IMR-90 (cell line): ENCODE results near the gene ITCH. TPM values are rescaled to one million over a fixed set of nuclear protein-coding genes. Genes with fewer than 3 reads are reported as not detected.

Source experiments
- ATAC-seq: fragments of 200-7000 bp; cut with Tn5 transposase; 2 replicates; pipeline ENCODE4 v1.9.1; 2020; ENCODE audit warnings: low read depth, mild to moderate bottlenecking, moderate library complexity
- BruUV-seq: library from RNA; stranded (reverse); fragments of 400-500 nt; replicated peaks from 2 replicates; lab custom pipeline; 2021; lab: Mats Ljungman, UMichigan
- CTCF ChIA-PET: fragments of 300-600 bp; formaldehyde crosslinking; extraction: SDS; loops from one replicate; lab custom pipeline; 2021; ENCODE audit warnings: antibody characterized with exemption; lab: Yijun Ruan, JAX
- POLR2A ChIA-PET: fragments of 300-600 bp; sonication (Branson Sonifier 250); formaldehyde crosslinking; loops from one replicate; lab custom pipeline; 2022; ENCODE audit warnings: antibody characterized with exemption; ENCODE audit not compliant: unreplicated experiment; lab: Charles Lee
- DNase-seq: peaks from one replicate; pipeline ENCODE4 v3.0.0; 2013
- H2AFZ ChIP-seq: replicated peaks from 2 replicates; pipeline ENCODE3; 2013; ENCODE audit warnings: low read length, mild to moderate bottlenecking; ENCODE audit not compliant: poor library complexity
- H2AK5ac ChIP-seq: 2 replicates; pipeline ENCODE4 v1.6.1; 2013; ENCODE audit warnings: low read depth, low read length, inconsistent platforms
- H2AK9ac ChIP-seq: replicated peaks from 2 replicates; pipeline ENCODE3; 2013; ENCODE audit warnings: mild to moderate bottlenecking, low read depth, low read length, moderate library complexity; ENCODE audit not compliant: poor library complexity
- H2BK120ac ChIP-seq: 2 replicates; pipeline ENCODE4 v1.6.1; 2013; ENCODE audit warnings: low read depth, low read length, inconsistent platforms
- H2BK15ac ChIP-seq: 3 replicates; pipeline ENCODE4 v1.6.1; 2013; ENCODE audit warnings: low read depth, low read length, inconsistent platforms
- H2BK20ac ChIP-seq: 2 replicates; pipeline ENCODE4 v1.6.1; 2013; ENCODE audit warnings: low read depth, mild to moderate bottlenecking, inconsistent platforms, low read length, moderate library complexity
- H2BK5ac ChIP-seq: 2 replicates; pipeline ENCODE4 v1.6.1; 2013; ENCODE audit warnings: mild to moderate bottlenecking, low read depth, low read length, inconsistent platforms; ENCODE audit not compliant: poor library complexity, severe bottlenecking
- H3K14ac ChIP-seq: replicated peaks from 2 replicates; pipeline ENCODE4 v1.6.1; 2013; ENCODE audit warnings: low read depth, low read length, inconsistent platforms
- H3K18ac ChIP-seq: 2 replicates; pipeline ENCODE4 v1.6.1; 2013; ENCODE audit warnings: low read depth, low read length, control low read depth
- H3K23ac ChIP-seq: 2 replicates; pipeline ENCODE4 v1.6.1; 2013; ENCODE audit warnings: low read depth, low read length, inconsistent platforms
- H3K27ac ChIP-seq: 2 replicates; pipeline ENCODE4 v1.5.1; 2013; ENCODE audit warnings: mild to moderate bottlenecking, control low read depth, low read length; ENCODE audit not compliant: insufficient read depth
- H3K27me3 ChIP-seq: 2 replicates; pipeline ENCODE4 v1.6.1; 2013; ENCODE audit warnings: low read length; ENCODE audit not compliant: control insufficient read depth, insufficient read depth
- H3K36me3 ChIP-seq: 2 replicates; pipeline ENCODE4 v1.6.1; 2013; ENCODE audit warnings: low read length, mixed read lengths; ENCODE audit not compliant: control insufficient read depth, insufficient read depth
- H3K4ac ChIP-seq: 2 replicates; pipeline ENCODE4 v1.6.1; 2013; ENCODE audit warnings: low read depth, low read length, inconsistent platforms
- H3K4me1 ChIP-seq: 2 replicates; pipeline ENCODE4 v1.6.1; 2013; ENCODE audit warnings: low read length, mixed read lengths; ENCODE audit not compliant: control insufficient read depth, insufficient read depth
- H3K4me2 ChIP-seq: 2 replicates; pipeline ENCODE4 v1.6.1; 2013; ENCODE audit warnings: low read depth, mild to moderate bottlenecking, control low read depth, low read length, moderate library complexity
- H3K4me3 ChIP-seq: 2 replicates; pipeline ENCODE4 v1.5.1; 2013; ENCODE audit warnings: low read depth, mild to moderate bottlenecking, control low read depth, low read length, moderate library complexity; ENCODE audit not compliant: insufficient read depth
- H3K56ac ChIP-seq: 2 replicates; pipeline ENCODE4 v1.6.1; 2013; ENCODE audit warnings: low read length, inconsistent platforms; ENCODE audit not compliant: insufficient read depth; ENCODE audit errors: extremely low read depth
- H3K79me1 ChIP-seq, 2 experiments: 2 replicates each; pipeline ENCODE4 v1.6.1; 2013; ENCODE audit warnings: low read length in 2 of 2, inconsistent platforms in 1 of 2, low read depth in 1 of 2
- H3K9ac ChIP-seq: 2 replicates; pipeline ENCODE4 v1.6.1; 2013; ENCODE audit warnings: low read depth, low read length, control low read depth
- H3K9me1 ChIP-seq: 2 replicates; pipeline ENCODE4 v1.6.1; 2013; ENCODE audit warnings: low read length, inconsistent platforms; ENCODE audit not compliant: insufficient read depth
- H3K9me3 ChIP-seq: 2 replicates; pipeline ENCODE4 v1.6.1; 2013; ENCODE audit warnings: low read length; ENCODE audit not compliant: control insufficient read depth, insufficient read depth
- H4K20me1 ChIP-seq: 2 replicates; pipeline ENCODE4 v1.6.1; 2013; ENCODE audit warnings: low read length, inconsistent platforms; ENCODE audit not compliant: insufficient read depth
- H4K5ac ChIP-seq: 2 replicates; pipeline ENCODE4 v1.6.1; 2013; ENCODE audit warnings: mild to moderate bottlenecking, low read depth, low read length, control low read depth
- H4K8ac ChIP-seq, 2 experiments: 2 replicates each; pipeline ENCODE4 v1.6.1; 2013; ENCODE audit warnings: low read depth in 2 of 2, low read length in 2 of 2, control low read depth in 1 of 2, inconsistent platforms in 1 of 2
- H4K91ac ChIP-seq: 2 replicates; pipeline ENCODE4 v1.6.1; 2013; ENCODE audit warnings: low read depth, low read length, inconsistent platforms; ENCODE audit not compliant: insufficient read depth
- CEBPB ChIP-seq: IDR thresholded peaks from 2 replicates; pipeline ENCODE4 v1.6.1; 2012; ENCODE audit warnings: low read depth, low read length, improper control_type of control experiment
- FOS ChIP-seq: fragments of 150-350 bp; IDR thresholded peaks from 2 replicates; pipeline ENCODE4 v1.6.1; 2016; ENCODE audit warnings: low read depth, low read length
- WGBS, 2 experiments: methylation state at CpG; one replicate each; pipeline versions ENCODE4 v1.1.5 to v1.1.7; 2013; ENCODE audit warnings: missing lambda C conversion rate in 2 of 2; ENCODE audit not compliant: insufficient read length in 1 of 2; ENCODE audit errors: extremely low coverage in 2 of 2; 5-methylcytosine and 5-hydroxymethylcytosine counted together
- dilution Hi-C: fragments of 300-500 bp; cut with HindIII; formaldehyde crosslinking; loops from one replicate; pipeline ENCODE4 v1.14.3; 2018; ENCODE audit warnings: low sequenced_read_pairs; ENCODE audit not compliant: unreplicated experiment
- in situ Hi-C: fragments of 300-500 bp; cut with MboI; formaldehyde crosslinking; loops from 3 replicates; pipeline ENCODE4 v1.14.3; 2019; ENCODE audit warnings: low sequenced_read_pairs, inconsistent platforms, mixed read lengths
- intact Hi-C: fragments of 100-400 bp; cut with micrococcal nuclease; formaldehyde crosslinking; loops from 2 replicates; pipeline ENCODE4 v1.10.0; 2022
- polyA plus RNA-seq, 3 experiments: library from polyadenylated mRNA; depleted of rRNA; stranded (reverse); fragments of >200 nt; gene quantifications; 2 replicates each; pipeline ENCODE4 v1.2.3, GENCODE V29; 2012; ENCODE audit warnings: low replicate concordance in 1 of 3
- total RNA-seq: library from RNA; depleted of rRNA; stranded (reverse); fragments of >200 nt; gene quantifications from 2 replicates; pipeline ENCODE4 v1.2.3, GENCODE V29; 2012
- TF ChIP-seq, protein P1 (sequence below): fragments of 150-350 bp; IDR thresholded peaks from 2 replicates; pipeline ENCODE4 v1.6.1; 2016; ENCODE audit warnings: low read depth, mild to moderate bottlenecking, low read length, moderate library complexity, borderline replicate concordance

Gene ITCH
- total and polyA plus RNA-seq, 2 of the 4 experiments (the other 2 are of a cell fraction), result 12.7 to 94.6 TPM

DNA sequence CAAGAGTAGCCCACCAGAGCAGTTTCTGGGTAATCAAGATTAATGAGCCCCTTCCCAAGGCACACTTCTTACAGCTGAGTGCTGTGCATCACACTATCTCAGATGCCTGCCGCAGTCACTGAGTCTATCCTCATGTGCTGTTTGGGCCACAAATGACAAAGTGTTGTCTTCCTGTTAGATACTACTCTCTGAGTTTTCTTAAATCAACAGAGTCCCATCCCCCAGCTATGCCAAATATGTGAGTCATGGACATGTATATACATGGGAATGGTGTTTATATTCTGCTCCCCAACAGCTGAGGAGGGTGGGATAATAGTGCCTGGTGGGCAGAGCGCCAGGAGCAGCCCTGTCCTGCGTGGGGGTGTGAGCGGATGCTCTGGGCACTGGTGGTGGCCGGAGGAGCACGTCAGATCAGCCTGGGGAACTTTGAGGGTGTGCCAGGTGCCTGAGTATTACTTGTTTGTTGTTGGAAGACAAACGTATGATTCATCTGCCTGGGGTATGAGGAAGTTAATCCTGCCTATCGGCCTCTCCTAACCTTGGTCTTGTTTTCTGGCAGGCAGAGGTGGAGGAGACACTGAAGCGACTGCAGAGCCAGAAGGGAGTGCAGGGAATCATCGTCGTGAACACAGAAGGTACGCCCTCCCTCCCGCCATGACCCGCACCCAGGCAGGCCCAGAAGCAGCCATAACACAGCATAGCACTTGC is 162.8 kb downstream of the ITCH start (continued):
- TF ChIP-seq, protein P1, sequence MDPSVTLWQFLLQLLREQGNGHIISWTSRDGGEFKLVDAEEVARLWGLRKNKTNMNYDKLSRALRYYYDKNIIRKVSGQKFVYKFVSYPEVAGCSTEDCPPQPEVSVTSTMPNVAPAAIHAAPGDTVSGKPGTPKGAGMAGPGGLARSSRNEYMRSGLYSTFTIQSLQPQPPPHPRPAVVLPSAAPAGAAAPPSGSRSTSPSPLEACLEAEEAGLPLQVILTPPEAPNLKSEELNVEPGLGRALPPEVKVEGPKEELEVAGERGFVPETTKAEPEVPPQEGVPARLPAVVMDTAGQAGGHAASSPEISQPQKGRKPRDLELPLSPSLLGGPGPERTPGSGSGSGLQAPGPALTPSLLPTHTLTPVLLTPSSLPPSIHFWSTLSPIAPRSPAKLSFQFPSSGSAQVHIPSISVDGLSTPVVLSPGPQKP, result no peak
- TF ChIP-seq FOS, result peak; percentile 95

DNA sequence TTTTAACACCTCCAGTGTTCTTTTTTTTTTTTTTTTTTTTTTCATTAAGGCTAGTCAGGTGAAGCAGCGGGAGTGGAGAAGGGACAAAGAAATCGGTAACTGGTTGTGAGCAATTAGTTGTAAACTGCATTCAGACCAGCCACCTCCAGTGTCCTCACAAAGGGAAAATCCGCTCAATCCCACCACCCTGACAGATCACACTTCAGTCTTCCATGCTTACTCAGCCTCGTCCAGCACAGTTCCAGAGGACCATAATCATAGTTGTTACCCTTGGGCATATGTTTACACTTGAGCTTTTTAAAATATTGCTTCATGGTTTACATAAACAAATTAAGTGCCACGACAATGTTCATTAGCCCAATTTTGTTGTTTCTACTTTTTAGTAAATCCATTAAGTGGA is 163.4 kb downstream of the ITCH start:
- no peaks in the 10 kb centered on the region for H3K27me3 ChIP-seq
- peaks cover 46% of the 10 kb centered on the region for H3K4me1 ChIP-seq
- WGBS, 2 experiments, result 0% methylated on average over 1 of the region's 5 CpGs; no CpG with 5 or more reads in 1 of the 2 experiments
- ChIA-PET POLR2A (no interaction called here), CTCF (interaction anchor here (1.0 to 2.1 kb wide), 2 partner anchors 9 to 214 kb away, joined by 3 to 12 read pairs; no protein-coding TSS in a partner anchor)
- H2BK120ac ChIP-seq, result peak overlapping the region; percentile 87
- H3K79me1 ChIP-seq, result peaks cover 61 to 86% of the 10 kb centered on the region in 2 experiments
- BruUV-seq, result TSS peak; percentile 2
- in situ Hi-C loops (no loop called here), intact Hi-C loops (no loop called here), dilution Hi-C loops (no loop called here)
- DNase-seq (peak; percentile 33), ATAC-seq (no peak)
- H3K4ac ChIP-seq, result peak overlapping the region; percentile 89
- H4K91ac ChIP-seq, result peak overlapping the region; percentile 91
- peaks cover 30% of the 10 kb centered on the region for H4K20me1 ChIP-seq
- H3K9me1 ChIP-seq, result peaks cover 61% of the 10 kb centered on the region
- peak overlapping the region; percentile 92 for H2BK5ac ChIP-seq
- TF ChIP-seq, protein P1, result no peak
- 0 out of 2 replicates have a peak, but pooled peaks have one; percentile 32 for TF ChIP-seq CEBPB
- H3K36me3 ChIP-seq, result peaks cover 46% of the 10 kb centered on the region
- peak overlapping the region; percentile 63; the same call in 2 of the 3 replicates for H2BK15ac ChIP-seq
- peak overlapping the region; percentile 90 for H2AK5ac ChIP-seq
- peak overlapping the region; percentile 67 for H3K56ac ChIP-seq
- peak overlapping the region; percentile 56 for H2AK9ac ChIP-seq
- H4K8ac ChIP-seq, result peak overlapping the region; percentile 25 to 72; a peak in 3 of 4 replicates
- H3K27ac ChIP-seq, result peak overlapping the region; percentile 87
- H3K4me3 ChIP-seq, result no peak overlapping the region
- no peaks in the 10 kb centered on the region for H3K9me3 ChIP-seq
- no peak overlapping the region for H2AFZ ChIP-seq
- H3K18ac ChIP-seq, result peak overlapping the region; percentile 91
- peak overlapping the region; percentile 73 for H3K14ac ChIP-seq
- peak overlapping the region; percentile 87 for H3K23ac ChIP-seq
- H3K9ac ChIP-seq, result peak overlapping the region; percentile 46
- peak overlapping the region; percentile 59 for H3K4me2 ChIP-seq
- peak overlapping the region; percentile 88 for H2BK20ac ChIP-seq
- H4K5ac ChIP-seq, result peak overlapping the region; percentile 71
